HG03066 (cell line): ENCODE data around the gene MTERF1.
"Not testable (repeated sequence)": the region's sequence is repeated elsewhere in the genome, so short reads cannot be mapped to it uniquely, and the experiment has no call there.

Experiments used
- ATAC-seq: cut with Tn5 transposase; IDR thresholded peaks from one replicate; pipeline ENCODE4 v1.9.1; 2021; ENCODE audit warnings: low read depth; ENCODE audit not compliant: unreplicated experiment

Gene MTERF1

DNA sequence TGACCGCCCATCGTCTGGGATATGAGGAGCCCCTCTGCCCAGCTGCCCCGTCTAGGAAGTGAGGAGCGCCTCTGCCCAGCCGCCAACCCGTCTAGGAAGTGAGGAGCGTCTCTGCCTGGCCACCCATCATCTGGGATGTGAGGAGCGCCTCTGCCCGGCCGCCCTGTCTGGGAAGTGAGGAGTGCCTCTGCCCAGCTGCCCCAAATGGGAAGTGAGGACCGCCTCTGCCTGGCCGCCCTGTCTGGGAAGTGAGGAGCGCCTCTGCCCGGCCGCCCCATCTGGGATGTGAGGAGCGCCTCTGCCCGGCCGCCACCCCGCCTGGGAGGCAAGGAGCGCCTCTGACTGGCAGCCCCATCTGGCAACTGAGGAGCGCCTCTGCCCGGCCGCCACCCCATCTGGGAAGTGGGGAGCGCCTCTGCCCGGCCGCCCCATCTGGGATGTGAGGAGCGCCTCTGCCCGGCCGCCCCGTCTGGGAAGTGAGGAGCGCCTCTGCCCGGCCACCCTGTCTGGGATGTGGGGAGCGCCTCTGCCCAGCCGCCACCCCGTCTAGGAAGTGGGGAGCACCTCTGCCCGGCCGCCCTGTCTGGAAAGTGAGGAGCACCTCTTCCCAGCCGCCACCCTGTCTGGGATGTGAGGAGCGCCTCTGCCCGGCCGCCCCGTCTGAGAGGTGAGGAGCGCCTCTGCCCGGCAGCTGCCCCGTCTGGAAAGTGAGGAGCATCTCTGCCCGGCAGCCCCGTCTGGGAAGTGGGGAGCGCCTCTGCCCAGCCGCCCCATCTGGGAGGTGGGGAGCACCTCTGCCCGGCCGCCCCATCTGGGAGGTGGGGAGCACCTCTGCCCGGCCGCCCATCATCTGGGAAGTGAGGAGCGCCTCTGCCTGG, 7.1 kb upstream of the MTERF1 start:
- not testable (repeated sequence) for ATAC-seq

- ATAC-seq, result no peak
Measured at GRCh38 chr7:91883676-91884362, 3.3 kb upstream of the MTERF1 start.

DNA sequence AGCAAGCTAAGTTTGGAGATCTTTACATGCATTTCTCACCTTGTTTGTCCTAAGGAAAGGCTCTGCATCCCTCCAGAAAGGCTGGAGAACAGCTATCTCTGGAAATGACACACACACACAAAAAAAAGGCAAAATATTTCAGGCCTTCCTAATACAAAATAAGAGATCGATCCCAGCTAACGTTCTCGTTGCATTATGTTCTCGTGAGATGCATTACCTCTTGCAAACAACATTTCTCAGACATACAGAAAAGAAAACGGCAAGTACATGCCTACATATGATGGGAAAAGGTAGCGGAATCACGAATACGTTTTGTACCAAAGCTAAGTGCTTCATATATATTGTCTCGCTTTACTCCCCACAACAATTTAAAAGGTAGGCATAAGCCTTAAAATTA, 488 bp downstream of the MTERF1 start:
- peak; percentile 5 for ATAC-seq

DNA sequence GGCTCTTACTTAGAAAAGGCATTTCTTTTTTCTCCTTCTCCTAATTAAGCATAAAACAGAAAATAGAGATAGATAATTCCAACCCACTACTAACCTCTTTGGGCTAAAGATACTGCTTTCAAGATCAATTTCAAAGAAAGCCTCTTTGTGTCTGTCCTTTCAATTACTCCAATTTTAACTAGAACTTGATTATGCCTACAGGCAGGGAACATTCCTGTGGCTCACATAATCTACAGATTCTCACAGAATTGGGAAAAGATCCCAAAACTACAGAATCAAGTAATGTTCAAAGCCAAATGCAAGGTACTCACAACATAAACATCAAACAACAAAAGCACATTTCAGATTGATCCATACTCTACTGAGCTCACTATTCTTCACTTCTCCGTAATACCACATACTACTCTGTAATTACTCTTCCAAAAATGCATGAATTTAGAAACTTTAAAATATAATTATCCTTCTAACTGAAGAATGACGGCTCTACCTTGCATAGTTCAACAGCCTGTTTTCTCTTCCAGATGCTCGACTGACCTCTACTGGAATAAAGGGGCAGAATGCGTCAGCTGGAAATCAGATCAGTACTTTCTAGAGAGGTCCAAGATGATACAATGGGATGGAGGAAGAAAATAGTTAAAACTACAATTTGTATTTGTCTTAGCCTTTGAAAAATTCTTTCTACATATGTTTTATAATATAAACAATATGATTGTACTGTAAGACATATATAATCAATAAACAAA, 3.9 kb downstream of the MTERF1 start:
- ATAC-seq, result no peak

GRCh38 chr7:91875851-91876250, 4.7 kb downstream of the MTERF1 start:
- ATAC-seq, result no peak

DNA sequence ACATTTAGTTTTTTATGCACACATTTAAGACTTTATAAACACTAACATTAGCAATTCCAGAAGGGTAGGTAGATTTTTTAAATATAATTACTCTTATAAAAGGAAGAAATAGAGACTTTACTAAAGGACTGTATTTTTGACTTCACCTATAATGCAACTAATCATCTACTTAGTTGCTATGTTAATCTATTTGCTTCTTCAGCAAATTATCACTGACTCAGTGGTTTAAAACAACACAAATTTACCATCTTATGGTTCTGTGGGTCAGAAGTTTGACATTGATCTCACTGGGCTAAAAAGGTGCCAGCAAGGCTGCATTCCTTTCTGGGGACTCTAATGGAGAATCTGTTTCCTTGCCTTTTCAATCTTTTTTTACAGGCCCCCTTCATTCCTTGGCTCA, 7.6 kb downstream of the MTERF1 start:
- no peak for ATAC-seq

- no peak for ATAC-seq
Measured at GRCh38 chr7:91872069-91872468, 8.4 kb downstream of the MTERF1 start.

GRCh38 chr7:91869661-91870060, 10.8 kb downstream of the MTERF1 start:
- ATAC-seq, result no peak

GRCh38 chr7:91866599-91867148, 13.8 kb downstream of the MTERF1 start:
- ATAC-seq, result no peak

DNA sequence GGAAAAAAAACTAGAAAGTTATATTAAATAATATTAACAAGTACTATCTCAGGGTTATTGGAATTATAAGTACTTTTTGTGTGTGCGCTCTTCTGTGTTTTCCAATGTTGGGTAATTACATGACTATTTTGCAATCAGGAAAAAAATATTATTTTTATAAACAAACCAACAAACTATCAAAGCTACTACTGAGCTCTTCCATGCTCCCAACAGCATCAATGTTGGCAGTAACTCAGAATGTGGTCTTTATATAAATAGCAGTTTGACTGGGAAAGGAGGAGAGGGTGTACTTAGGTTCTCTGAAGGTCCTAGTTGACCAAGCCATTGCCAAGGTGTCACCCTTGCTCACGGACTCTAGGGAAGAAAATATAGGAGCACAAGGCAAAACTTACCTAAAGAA, 15.0 kb downstream of the MTERF1 start:
- ATAC-seq, result no peak

DNA sequence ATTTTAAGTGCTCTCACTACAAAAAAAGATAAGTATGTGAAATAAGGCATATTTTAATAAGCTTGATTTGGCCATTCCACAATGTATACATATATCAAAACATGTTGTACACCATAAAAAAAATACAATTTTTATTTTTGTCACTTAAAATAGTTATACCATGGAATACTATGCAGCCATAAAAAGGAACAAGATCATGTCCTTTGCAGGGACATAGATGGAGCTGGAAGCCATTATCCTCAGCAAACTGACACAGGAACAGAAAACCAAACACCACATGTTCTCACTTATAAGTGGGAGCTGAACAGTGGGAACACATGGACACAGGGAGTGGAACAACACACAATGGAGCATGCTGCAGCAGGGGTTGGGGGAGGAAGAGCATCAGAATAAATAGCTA, 15.9 kb downstream of the MTERF1 start:
- ATAC-seq, result not testable (repeated sequence)

GRCh38 chr7:91864070-91864469, 16.4 kb downstream of the MTERF1 start:
- no peak for ATAC-seq

- ATAC-seq, result peak; percentile 72
Measured at GRCh38 chr7:91852263-91852741, 28.2 kb downstream of the MTERF1 start.

- ATAC-seq, result no peak
Measured at GRCh38 chr7:91850455-91850854, 30.0 kb downstream of the MTERF1 start.

DNA sequence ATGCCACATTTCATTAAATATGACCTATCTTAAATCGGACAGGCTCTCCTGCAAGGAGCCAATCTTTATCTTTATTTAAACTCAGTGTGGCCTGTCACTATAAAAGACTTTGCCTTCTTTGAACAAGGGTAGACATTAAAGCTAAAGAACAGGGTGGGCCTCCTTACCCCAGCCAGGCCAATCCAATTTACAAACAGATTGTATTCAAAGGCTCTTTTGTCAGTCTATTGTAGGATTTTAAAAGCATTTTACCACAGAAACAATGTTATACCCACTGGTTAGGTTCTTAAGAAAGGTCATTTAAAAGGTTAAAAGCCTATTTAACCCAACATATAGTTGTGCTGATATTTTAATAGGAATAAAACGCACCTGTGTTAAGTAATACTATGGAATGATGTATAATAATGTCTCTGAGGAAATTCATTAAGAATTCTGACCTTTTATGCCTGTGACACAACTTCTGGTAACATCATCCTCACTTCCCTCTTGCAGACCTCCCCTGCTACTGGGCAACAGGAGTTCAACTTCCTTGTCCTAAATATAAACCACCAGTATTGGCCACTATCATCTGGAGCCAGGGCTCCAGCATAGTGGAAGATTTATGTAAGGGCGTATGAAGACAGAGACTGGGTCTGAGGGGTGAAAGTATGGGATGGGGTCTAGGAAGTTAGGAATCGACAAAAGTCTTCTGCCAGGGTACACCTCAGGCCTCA, 32.5 kb downstream of the MTERF1 start:
- no peak for ATAC-seq

GRCh38 chr7:91847231-91847630, 33.3 kb downstream of the MTERF1 start:
- ATAC-seq, result no peak

DNA sequence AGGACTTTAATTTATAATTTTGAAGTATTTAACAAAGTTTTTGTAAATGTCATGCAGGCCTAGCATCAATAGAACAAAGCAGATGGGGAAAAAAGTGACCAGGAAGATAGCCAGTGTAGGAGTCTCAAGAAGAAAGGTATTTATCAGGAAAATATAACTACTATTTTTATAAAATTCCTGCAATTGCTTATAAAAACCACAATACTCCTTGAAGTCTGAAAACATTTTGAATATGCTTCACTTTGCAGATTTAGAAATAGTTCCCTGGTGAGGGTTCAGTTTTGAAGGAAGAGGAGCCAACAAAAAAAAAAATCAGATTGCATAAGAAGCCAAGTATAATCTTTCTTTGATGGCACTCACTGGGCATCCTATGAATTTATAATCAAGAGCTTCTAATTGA, 34.1 kb downstream of the MTERF1 start:
- ATAC-seq, result no peak

- peak; percentile 90 for ATAC-seq
Measured at GRCh38 chr7:91843831-91844230, 36.7 kb downstream of the MTERF1 start.

DNA sequence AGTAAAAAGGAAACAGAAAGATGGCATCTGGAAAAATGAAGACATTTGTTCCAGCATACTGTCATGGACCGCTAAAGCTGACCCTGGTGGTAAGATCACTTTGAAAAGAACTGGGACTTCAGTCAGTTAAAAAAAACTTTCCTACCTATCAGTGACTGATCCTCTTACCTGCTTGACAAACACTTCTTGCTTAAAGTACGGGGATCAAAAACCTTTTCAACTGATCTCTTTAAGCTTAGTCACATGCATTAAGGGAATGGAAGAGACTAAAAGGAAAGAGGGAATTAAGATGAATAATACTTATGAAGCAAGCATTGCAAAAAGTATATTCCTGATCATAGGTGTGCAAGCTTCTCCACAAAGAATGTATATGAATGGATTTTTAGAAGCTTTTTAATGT, 42.1 kb downstream of the MTERF1 start:
- ATAC-seq, result no peak

DNA sequence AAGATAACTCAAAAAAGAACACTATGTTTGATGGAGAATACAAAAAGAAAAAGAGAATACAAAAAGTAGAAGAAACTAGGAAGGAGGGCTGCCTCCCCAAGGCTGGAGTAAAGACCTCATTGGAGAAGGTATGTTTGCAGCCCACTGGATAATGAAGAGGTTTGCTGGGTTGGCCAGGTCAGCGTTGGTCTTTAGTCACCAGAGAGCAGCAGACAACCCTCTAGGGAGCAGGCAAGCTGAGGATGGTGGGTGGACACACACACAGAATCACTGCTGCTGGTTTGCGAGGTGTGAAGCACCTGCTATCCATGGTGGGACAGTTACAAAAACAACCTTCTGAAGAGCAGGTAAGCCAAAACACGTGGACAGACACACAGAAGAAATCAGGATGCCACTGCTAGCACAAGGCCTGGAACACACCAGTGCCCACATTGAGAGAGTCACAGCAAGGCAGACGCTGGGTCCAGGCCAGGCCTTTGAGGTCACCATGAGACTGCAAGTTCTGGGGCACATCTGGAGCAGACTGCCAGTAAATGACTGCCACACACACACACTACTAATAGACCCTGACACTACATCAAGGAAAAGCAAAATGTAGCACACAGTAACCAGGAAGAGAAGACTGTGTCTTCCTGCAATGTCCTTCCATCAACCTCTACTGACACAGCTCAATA, 43.0 kb downstream of the MTERF1 start:
- no peak for ATAC-seq
